ENCODE measurements around the gene TRIOBP.
A peak's percentile ranks its signal among the peaks of the same experiment; 100 is the strongest.

The TRIOBP gene

GRCh38 chr22:37697538-37697835 is 639 bp downstream of the TRIOBP start:
- TF ChIP-seq CTCF (IDR thresholded peaks at IDR 0.05; ENCODE audit: low read length, missing control alignments): no peak
- H3K4me3 ChIP-seq (replicated peaks; ENCODE audit: low read depth, low read length): no peak overlapping the region
- no peak for DNase-seq (ENCODE audit: low read depth)

- TF ChIP-seq CTCF (IDR thresholded peaks at IDR 0.05; ENCODE audit: low read length, missing control alignments): no peak
- peak; percentile 72 for DNase-seq (ENCODE audit: low read depth)
- H3K4me3 ChIP-seq (replicated peaks; ENCODE audit: low read depth, low read length): no peak overlapping the region
Measured at GRCh38 chr22:37701141-37701786, 4.4 kb downstream of the TRIOBP start.

- TF ChIP-seq CTCF (IDR thresholded peaks at IDR 0.05; ENCODE audit: low read length, missing control alignments): no peak
- H3K4me3 ChIP-seq (replicated peaks; ENCODE audit: low read depth, low read length): no peak overlapping the region
- no peak for DNase-seq (ENCODE audit: low read depth)
Measured at GRCh38 chr22:37703906-37704305, 7.1 kb downstream of the TRIOBP start.

- no peak for TF ChIP-seq CTCF (IDR thresholded peaks at IDR 0.05; ENCODE audit: low read length, missing control alignments)
- no peak for DNase-seq (ENCODE audit: low read depth)
- no peak overlapping the region for H3K4me3 ChIP-seq (replicated peaks; ENCODE audit: low read depth, low read length)
Measured at GRCh38 chr22:37704645-37705044, 7.8 kb downstream of the TRIOBP start.

- no peak for DNase-seq (ENCODE audit: low read depth)
- no peak for TF ChIP-seq CTCF (IDR thresholded peaks at IDR 0.05; ENCODE audit: low read length, missing control alignments)
- H3K4me3 ChIP-seq (replicated peaks; ENCODE audit: low read depth, low read length): no peak overlapping the region
Measured at GRCh38 chr22:37705205-37705604, 8.4 kb downstream of the TRIOBP start.

GRCh38 chr22:37708580-37709444 is 12.0 kb downstream of the TRIOBP start:
- TF ChIP-seq CTCF (IDR thresholded peaks at IDR 0.05; ENCODE audit: low read length, missing control alignments): no peak
- H3K4me3 ChIP-seq (replicated peaks; ENCODE audit: low read depth, low read length): no peak overlapping the region
- DNase-seq (ENCODE audit: low read depth): no peak

GRCh38 chr22:37709445-37709765 is 12.6 kb downstream of the TRIOBP start:
- TF ChIP-seq CTCF (IDR thresholded peaks at IDR 0.05; ENCODE audit: low read length, missing control alignments): no peak
- H3K4me3 ChIP-seq (replicated peaks; ENCODE audit: low read depth, low read length): no peak overlapping the region
- DNase-seq (ENCODE audit: low read depth): no peak

All from fibroblast of pulmonary artery (primary cell).